ENCODE results near the gene ROR2.
"Not testable (repeated sequence)": the region's sequence is repeated elsewhere in the genome, so short reads cannot be mapped to it uniquely, and the experiment has no call there.

Gene ROR2

DNA sequence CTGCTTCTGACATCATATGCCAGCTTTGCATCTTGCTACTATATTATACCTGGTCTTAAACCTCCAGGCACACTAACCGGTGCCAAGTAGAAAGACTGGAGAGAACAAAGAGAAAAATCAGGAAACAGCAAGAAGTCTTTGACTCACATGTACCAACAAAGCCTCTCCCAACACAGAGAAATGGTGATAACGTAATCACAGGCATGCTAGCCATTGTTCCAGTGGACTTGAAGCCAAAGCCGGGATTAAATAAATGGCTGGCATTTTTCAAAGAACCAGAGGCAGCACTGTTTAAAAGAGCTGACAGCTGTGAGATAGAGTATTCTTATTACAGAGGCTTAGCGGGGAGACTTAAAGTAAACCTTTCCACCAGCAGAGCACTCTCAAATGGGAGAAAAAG lies 378.0 kb downstream of the ROR2 start:
- DNase-seq (ENCODE audit: low read depth in 3 of 3), result no peak

DNA sequence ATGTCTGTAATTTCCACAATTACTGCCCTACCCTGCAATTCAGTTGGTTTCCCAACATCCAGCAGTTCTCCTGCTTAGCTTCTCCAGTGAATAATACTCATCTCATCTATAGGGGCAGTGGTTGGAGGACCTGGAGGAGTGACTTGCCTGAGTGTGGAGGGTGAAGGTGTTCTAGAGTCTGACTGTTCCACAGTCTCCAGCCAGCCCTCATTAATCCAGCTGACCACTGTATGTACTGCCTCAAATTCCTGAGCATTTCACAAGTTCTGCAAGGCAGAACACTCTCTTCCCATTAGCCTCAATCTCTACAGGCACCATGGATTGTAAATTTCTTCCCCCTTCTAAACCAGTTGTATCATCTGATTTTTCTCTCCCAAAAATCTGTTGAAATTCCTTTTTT lies 379.0 kb downstream of the ROR2 start:
- no peak for DNase-seq (ENCODE audit: low read depth in 3 of 3)

DNA sequence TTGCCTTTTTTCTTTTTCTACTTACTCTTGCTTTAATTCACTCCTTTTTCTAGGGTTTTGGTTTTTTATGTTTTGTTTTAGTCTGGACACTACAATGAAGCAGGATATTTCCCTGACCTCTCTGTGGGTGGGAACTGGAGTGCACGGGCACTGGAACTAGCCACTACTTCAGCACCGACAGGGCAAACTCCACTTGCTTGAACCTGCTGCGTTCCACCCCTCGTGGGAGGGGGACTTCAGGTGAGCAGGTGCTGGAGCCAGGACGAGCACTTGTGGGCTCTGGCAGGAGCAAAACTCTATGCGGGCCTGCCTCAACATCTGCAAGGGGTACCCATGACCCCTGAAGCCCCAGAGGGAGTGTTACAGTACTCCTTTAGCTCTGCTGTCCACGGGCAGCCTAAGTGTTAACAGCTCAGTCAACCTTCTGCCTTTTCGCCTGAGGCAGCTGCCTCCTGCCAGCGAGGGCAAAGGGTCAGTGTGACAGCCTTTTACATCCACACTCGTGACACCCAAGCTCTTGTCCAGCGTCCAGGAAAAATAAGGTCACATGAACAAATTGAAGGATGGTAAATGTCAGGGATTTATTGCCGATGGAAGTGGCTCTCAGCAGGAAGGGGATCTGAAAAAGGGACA lies 382.3 kb downstream of the ROR2 start:
- no peak for DNase-seq (ENCODE audit: low read depth in 3 of 3)

DNA sequence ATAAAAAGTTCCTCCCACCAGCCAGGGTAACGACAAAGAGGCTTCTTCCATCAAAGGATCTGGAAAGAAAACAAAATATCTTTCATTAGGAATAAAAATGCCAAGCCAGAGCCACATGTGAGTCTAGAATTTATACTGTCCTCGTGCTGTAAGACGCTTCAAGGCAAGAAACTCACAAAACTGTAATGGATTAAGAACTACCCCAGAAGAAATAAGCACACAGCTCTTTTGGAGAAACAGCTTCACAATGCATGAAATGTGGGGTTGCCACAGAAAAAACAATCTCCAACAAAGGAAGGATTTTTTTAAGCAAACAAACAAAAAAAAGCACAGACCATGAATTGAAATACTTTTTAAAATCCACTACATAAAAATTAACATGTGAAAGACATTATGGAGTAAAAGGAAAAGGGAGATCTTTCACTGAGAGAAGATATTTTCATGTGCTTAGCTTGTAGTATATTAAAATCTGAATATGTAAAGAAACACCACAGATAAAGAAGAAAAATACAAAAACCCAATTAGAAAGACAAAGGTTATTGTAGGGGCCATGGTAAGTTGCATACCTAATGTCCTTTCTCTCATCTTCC lies 385.9 kb downstream of the ROR2 start:
- no peak for DNase-seq (ENCODE audit: low read depth in 3 of 3)

DNA sequence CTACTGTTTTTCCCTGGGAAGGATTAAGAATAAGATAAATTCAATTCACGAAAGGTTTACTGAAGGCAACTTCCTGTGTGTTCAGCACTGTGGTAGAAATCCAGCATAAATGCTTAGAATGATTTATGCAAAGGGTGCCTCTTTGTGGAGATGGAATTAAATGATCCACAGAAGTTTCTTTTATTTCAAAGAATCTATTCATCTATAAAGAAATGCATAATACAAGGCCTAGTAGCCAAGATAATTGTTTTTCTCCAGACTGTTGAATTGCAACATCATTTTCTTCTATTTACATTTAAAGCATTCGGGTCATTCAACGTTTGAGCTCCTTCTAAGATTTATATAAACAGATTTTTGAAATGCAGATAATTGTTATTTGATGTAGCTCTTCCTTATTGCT lies 387.6 kb downstream of the ROR2 start:
- no peak for DNase-seq (ENCODE audit: low read depth in 3 of 3)

DNA sequence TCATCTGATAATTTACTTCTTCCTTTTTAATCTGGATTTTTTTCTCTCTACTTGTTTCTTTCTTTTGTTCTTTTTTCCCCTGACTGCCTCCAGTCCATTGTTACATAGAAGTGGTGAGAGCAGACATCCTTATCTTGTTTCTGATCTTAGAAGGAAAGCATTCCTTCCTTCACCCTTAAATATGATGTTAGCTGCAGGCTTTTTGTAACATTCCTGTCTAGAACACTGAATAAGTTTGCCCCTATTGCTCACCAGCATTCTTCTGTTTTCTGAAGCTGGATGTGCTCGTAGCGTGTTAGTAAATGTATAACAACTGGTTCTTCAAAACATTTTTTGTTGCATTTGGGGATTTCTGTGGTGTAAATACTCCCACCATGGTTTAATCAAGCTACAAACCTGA lies 389.7 kb downstream of the ROR2 start:
- no peak for DNase-seq (ENCODE audit: low read depth in 3 of 3)

DNA sequence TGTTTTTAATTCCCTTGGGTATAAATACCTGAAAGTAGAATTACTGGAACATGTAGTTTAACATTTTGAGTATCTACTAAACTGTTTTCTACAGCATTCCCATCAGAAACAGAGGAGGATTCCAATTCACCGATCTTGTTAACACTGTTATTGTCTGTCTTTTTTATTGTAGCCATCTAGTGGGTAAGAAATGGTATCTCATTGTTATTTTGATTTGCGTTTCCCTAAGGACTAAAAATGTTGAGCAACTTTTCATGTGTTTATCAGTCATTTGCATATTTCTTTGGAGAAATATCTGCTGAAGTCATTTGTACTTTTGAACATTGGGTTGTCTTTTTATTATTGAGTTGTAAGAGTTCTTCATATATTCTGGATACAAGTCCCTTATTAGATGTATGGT lies 391.1 kb downstream of the ROR2 start:
- no peak for DNase-seq (ENCODE audit: low read depth in 3 of 3)

DNA sequence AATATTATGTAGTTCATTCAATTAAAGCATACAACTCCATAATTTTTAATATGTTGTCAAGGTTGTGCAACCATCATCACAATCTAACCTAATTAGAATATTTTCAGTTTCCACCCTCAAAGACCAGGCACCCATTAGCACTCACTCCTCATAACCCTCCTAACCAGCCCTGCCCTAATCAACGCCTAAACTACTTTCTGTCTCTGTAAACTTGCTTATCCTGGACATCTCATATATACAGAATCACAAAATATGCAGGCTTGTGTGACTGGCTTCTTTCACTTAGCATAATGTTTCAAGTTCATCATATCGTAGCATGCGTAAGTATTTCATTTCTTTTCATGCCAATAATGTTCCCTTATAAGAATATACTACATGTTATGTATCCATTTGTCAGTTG lies 391.6 kb downstream of the ROR2 start:
- no peak for DNase-seq (ENCODE audit: low read depth in 3 of 3)

DNA sequence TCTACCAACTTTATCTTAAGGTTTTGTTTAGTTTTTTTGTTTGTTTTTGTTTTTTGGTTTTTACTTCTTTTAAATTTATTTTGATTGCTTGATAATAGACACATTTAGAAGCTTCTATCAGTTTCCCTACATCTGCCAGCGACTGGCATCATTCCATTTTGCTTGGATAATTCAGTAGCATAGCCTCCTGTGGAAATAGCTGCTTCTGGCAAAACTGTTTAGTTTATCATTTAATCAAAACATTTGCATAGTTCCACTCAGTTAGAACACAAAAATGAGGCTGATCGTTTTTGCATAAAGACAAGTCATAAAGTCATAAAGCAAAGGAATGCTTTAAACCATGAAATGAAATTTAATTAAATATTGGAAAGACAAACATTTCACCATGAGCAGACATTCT lies 392.7 kb downstream of the ROR2 start:
- DNase-seq (ENCODE audit: low read depth in 3 of 3), result no peak

DNA sequence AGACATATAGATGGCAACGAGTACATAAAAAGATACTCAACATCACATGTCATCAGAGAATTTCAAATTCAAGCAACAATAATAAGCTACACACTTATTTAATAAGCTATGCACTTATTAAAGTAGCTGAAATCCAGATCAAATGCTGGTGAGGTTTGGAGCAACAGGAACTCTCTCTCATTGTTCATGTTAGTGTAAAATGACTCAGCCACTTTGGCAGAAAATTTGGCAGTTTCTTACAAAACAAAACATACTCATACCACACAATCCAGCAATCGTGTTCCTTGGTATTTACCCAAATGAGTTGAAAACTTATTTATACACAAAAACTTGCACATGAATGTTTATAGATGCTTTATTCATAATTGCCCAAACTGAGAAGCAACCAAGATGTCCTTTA lies 394.9 kb downstream of the ROR2 start:
- DNase-seq (ENCODE audit: low read depth in 3 of 3), result no peak

DNA sequence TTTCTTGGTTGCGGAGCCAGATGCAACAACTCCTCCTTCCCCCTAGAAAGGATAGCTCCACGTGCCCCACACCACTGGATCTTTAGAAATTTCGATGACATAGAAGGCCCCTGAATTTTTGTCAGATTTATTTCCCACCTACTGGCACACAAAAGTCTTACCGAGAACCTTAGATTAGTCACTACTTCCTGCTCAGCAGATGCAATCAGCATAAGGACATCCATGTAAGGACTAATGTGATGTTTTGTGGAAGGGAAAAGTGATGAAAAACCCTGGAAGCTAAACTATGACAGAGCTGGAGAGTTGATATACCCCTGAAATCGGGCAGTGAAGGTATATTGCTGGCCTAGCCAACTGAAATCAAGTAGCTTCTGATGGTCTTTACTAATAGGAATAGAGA lies 400.9 kb downstream of the ROR2 start:
- no peak for DNase-seq (ENCODE audit: low read depth in 3 of 3)

DNA sequence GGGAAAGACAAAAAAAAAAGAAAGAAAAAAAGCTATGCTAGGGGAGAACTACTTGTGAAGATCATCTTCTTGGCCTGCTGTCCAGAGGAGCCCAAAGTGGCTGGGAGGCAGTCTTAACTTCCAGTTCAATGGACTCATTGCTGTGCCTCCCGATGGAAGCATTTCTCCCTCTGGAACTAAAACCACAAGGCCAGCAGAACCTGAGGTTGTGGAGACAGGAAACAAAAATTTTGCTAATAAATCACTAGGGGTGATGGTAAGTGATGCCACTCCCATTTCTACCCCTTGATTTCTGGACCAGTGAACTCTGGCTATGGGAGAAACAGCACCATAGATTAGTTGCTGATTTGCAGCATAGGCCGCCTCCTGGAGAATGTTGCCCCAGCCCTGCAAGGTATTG lies 402.9 kb downstream of the ROR2 start:
- DNase-seq (ENCODE audit: low read depth in 3 of 3), result no peak

DNA sequence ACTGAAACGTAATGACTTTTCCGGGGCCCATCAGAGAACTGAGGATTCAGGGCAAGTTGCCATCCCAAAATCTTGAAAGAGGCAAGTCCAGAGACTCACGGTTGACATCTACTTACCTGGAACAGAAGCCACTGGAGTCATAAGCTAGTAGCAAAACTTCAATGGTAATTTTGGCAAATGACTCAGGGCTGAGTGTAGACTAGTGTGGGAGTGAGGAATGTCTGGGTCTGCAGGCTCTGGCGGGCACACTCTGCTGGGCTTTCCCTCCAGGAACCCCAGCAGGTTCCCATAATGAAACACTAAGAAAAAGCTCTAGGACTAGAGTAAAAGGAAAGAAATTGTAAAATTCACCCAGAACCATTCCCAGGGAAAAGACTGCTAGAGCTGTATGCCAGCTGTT lies 403.5 kb downstream of the ROR2 start:
- no peak for DNase-seq (ENCODE audit: low read depth in 3 of 3)

DNA sequence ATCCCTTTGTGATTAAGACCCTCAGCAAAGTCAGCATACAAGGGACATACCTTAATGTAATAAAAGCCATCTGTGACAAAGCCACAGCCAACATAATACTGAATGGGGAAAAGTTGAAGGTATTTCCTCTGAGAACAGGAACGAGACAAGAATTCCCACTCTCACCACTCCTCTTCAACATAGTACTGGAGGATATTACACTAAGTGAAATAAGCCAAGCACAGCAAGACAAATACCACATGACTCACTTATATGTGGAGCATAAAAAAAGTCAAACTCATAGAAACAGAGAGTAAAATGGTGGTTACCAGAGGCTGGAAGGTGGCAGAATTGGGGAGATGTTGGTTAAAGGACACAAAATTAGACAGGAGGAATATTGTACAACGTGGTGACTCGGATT lies 408.3 kb downstream of the ROR2 start:
- DNase-seq (ENCODE audit: low read depth in 3 of 3), result no peak

DNA sequence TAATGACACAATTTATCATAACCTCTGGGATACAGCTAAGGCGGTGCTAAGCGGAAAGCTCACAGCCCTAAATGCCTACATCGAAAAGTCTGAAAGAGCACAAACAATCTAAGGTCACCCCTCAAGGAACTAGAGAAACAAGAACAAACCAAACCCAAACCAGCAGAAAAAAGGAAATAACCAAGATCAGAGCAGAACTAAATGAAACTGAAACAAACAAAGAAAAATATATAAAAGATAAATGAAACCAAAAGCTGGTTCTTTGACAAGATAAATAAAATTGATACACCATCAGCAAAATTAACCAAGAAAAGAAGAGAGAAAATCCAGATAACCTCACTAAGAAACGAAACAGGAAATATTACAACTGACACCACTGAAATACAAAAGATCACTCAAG lies 409.5 kb downstream of the ROR2 start:
- DNase-seq (ENCODE audit: low read depth in 3 of 3), result not testable (repeated sequence)

DNA sequence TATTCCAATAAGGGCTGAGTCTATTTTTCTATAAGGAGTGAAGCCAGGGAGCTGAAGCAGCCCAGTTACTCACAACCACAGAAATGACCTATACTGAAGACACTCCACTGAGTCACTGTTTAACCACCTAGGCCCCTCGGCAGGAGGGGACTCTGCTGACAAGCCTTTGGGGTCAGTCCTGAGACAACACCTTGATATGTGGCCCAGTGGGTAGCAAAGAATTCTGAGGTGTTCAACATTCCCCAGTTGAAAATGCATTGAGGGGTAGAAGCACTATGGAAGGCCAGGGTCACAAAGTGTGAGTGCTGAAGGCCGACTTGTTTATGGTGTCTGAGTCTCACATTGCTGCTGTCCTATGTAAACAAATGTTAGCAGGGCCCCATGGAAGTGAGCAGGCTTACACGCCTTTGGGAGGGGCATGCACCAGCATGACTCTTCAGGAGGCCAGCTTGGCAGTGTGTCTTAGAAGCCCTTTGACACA lies 413.8 kb downstream of the ROR2 start:
- DNase-seq (ENCODE audit: low read depth in 3 of 3), result no peak

DNA sequence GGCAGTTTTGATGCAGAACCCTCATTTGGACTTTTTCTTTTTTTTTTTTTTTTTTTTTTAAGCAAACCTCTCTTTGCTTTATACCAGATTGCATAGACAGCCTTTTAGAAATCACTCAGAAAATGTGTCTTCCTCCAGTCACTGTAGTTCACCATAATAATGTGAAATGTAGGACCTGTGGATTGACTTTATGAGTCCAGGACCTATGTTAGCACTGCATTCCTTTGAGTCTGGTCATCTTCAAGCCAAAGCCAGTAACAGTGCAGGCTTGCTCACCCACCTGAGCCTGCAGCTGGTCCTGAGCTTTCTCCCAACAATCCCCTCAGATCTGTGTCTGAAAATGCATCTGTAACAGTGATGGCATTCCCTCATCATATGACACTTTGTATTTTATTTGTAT lies 415.7 kb downstream of the ROR2 start:
- no peak for DNase-seq (ENCODE audit: low read depth in 3 of 3)

DNA sequence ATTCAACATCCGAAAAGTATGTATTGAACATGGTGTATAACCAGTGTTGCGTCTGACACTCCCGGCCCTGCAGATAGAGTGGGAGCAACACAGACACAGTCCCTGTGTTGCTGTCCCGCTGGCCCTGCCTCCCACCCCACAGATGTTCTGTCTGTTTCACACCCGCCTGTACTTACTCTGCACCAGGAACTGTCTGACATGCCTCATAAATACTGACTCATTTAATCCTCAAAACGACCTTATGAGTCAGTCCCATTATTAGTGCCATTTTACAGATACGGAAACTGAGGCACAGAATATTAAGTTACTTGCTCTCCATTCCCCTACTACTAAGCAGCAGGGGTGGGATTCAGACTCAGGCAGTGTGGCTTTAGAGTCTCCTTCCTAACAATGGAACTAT lies 416.6 kb downstream of the ROR2 start:
- DNase-seq (ENCODE audit: low read depth in 3 of 3), result no peak

DNA sequence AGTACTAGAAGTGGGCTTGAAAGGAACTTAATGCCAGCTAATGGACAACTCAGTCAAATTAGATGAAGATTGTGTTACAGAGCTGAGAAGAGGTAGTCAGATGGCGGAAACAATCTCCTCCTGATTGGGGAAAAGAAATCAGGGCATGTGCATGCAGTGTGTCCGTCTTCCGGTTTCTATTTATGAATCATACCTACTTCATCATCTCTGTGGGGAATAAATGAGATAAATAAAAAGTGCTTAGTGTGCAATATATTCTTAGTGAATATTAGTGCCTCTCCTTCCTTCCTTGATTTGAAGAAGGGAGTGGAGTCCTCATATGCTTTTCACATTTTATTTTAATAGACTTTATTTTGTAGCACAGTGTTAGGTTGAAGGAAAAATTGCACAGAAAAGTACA lies 417.7 kb downstream of the ROR2 start:
- DNase-seq (ENCODE audit: low read depth in 3 of 3), result no peak

DNA sequence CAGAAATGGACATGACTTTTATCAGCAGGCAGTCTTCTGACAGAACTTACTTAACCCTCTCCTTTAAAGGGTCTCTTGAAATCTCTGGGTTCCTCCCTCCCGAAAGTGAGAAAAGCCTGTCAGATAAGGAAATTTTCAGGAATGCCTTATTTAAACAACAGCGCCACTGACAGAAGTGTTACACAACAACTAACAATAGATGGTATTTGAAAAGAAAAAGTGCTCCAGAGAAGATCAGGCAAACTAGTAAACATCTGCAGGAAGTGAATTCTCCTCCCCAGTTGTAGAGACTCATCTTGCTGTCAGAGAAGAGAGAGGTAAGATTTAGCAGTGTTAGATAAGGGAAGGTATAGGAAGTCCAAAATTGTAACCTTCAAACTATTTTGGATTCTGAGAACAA lies 419.2 kb downstream of the ROR2 start:
- DNase-seq (ENCODE audit: low read depth in 3 of 3), result no peak

DNA sequence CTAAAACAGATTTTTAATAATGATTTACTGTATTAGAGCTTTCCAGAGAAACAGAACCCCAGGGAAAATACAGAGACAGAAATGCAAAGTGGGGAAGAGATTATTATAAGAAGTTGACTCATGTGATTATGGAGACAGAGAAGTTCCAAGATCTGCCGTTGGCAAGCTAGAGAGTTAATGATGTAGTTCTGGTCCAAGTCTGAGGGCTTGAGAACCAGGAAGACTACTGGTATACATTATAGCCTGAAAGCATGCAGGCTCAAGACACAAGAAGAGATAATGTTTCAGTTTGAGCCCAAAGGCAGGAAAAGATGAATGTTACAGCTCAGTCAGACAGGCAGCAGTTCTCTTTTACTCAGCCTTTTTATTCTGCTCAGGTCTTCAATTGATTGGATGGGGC lies 427.5 kb downstream of the ROR2 start:
- no peak for DNase-seq (ENCODE audit: low read depth in 3 of 3)

DNA sequence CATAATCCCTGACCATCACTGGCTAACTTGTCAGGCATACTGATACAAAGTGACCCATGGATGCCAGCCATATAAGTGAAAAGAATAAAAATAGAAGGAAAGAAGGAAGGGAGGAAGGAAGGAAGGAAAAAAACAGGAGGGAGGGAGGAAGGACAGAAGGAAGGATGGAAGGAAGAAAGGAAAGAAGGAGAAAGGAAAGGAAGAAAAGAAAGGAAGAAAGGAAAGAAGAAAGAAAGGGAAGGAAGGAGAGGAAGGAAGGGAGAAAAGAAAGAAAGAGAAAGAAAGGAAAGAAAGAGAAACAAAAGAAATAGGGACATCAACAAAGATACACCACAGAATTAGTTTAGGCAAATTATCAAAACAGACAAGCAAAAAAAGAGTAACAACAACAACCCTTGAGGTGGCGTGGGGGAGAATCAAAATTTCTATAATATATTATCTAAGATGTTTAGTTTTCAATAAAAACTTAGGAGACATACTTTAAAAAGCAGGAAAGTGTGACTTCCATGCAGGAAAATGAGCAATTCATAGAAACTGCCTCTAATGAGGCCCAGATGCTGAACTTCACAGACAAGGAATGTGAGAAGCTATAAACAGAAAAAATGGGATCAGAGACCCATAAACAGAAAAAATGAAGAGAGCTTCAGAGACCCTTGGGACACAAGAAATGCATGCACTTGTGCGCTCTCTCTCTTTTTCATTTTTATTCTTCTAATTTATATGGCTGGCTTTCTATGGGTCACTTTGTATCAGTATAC lies 430.3 kb downstream of the ROR2 start:
- DNase-seq (ENCODE audit: low read depth in 3 of 3), result no peak

DNA sequence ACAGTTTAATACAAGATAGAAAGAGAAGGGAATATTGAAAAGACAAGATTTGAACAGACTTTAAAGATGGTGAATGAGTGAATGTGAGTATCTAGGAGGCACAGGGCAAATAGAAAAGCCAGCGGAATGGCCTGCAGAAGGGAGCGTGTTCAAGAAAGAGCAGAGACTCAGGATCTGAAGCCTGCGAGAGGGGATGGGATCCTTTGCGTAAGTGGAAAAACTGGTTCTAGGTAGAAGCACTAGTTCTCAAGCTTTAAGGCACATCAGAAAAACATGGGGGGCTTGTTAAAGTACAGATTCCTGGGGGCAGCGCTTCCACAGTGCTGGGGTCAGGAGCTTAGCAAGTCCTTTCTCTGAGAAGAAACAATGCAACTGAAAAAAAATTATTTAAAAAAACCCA lies 431.6 kb downstream of the ROR2 start:
- no peak for DNase-seq (ENCODE audit: low read depth in 3 of 3)

Measured in stimulated activated CD4-positive, alpha-beta T cell treated with anti-CD3 and anti-CD28 coated beads, TNF-alpha, amount 100 ng/mL, for 4 hours (primary cell).